Measurements from ENCODE around the gene NFIA.
A peak's percentile ranks its signal among the peaks of the same experiment; 100 is the strongest.

NFIA gene

DNA sequence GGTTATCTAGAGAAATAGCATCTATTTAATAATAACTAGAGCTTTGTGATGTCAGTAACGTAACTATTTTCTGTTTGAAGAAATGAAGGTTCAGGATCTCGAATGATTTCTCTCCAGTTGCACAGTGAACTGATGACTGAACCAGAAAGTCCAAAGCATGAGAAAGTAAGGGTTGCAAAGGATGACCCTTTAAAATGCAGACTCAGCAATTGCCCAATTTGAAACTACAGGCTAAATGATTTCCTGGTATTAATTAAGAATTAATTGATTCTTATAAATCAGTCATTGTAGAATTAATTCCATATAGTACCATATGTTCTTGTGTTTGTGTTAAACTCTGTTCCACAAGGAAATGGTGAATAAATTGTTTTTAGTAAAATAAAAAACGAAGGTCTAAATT is 318.6 kb downstream of the NFIA start (continued):
- TF ChIP-seq, protein P1, sequence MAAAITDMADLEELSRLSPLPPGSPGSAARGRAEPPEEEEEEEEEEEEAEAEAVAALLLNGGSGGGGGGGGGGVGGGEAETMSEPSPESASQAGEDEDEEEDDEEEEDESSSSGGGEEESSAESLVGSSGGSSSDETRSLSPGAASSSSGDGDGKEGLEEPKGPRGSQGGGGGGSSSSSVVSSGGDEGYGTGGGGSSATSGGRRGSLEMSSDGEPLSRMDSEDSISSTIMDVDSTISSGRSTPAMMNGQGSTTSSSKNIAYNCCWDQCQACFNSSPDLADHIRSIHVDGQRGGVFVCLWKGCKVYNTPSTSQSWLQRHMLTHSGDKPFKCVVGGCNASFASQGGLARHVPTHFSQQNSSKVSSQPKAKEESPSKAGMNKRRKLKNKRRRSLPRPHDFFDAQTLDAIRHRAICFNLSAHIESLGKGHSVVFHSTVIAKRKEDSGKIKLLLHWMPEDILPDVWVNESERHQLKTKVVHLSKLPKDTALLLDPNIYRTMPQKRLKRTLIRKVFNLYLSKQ (tag by site-specific recombination; IDR thresholded peaks at IDR 0.05; ENCODE audit: borderline replicate concordance): no peak

DNA sequence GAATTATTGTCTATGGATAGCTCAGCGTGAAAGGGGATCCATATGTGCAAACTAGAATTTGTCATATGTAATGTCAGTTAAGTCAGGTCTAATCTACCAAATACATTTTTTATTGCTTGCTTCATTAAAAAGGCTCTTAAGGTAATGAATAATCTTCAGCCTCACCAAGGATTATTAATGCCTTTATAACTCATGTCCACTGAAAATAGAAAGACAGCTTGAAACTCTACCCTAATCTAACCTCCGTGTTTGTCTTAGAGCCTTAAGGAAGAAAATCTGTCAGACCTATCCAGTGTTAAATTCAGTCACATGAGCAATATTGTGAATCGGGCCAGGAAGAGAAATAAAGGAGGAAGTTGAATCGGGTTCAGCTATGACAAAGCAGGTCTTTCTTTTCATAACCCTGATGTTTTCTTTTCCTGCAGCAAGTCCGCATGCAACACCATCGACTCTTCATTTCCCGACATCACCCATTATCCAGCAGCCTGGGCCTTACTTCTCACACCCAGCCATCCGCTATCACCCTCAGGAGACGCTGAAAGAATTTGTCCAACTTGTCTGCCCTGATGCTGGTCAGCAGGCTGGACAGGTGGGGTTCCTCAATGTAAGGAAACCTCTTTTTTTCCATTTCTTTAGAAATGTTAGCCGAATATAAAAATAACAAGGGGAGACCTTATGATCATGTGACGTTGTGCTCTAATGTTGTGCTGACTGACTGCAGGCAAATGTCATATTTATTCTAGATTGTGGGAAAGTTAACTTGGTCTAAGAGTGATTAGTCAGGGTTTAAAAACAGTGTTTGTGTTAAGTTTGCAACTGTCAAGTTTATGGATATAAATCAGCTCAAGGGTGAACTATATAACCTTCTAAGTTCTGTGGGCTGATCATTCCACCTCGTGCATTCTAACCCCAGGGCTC is 321.6 kb downstream of the NFIA start:
- peaks cover 5 to 26% of the 10 kb centered on the region in 2 experiments; a peak in 2 of 3 replicates for H3K36me3 ChIP-seq (ENCODE audit: control insufficient read depth in 2 of 2, insufficient read depth in 1 of 2, low read length in 2 of 2)
- ChIA-PET CTCF (no interaction called here), POLR2A (no interaction called here)
- 0 out of 2 replicates have a peak overlapping the region, but pooled peaks have one; percentile 4 for H3K27ac ChIP-seq (ENCODE audit: extremely low read depth, low read depth, low read length)
- TF ChIP-seq ZNF621 (tag by site-specific recombination; IDR thresholded peaks at IDR 0.05) (no peak), TRIM28 (IDR thresholded peaks at IDR 0.05; ENCODE audit: borderline replicate concordance, low read length) (peak; percentile 90)
- H3K4me3 ChIP-seq (ENCODE audit: low read depth, low read length): no peak overlapping the region
- H3K9me3 ChIP-seq (ENCODE audit: control insufficient read depth, insufficient read depth, low read depth, low read length): no peaks in the 10 kb centered on the region
- peaks cover 19% of the 10 kb centered on the region for H3K4me1 ChIP-seq (ENCODE audit: control insufficient read depth, insufficient read depth, low read length)

DNA sequence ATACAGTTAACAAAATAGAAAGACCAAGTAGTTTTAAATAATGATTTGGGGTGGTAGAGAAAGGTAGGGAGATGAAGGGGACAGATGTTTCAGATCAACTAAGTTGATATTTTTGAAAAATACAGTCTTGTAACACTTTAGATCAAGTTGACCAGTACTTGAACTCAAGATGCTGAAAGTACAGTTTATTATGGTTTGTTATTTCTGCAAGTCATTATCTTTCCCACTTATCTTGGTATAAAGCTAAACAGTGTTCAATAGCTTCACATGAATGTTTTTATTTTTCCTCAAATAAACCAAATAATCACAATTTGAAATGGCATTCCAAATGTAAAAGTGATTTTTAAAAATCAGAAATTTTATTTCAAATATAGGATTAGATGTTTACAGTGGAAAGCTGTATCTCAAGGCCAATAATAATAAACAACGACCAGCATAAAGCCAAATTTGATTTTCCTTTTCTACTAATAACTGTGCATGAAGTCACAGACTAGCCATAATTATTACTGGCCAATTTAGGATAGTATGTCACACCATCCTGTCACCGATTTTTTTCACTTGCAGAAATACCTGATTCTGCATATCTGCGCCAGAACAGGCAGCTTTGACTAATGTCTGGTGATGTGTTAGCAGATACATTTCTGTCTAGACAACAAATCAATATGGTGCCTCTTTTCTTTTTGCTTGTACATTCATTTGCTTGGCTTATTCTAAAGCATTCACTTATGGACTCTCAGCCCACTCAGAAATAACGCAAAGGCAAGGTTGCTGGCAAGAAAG is 322.4 kb downstream of the NFIA start:
- Histone ChIP-seq H3K36me3 (ENCODE audit: control insufficient read depth in 2 of 2, insufficient read depth in 1 of 2, low read length in 2 of 2) (peaks cover 5 to 29% of the 10 kb centered on the region in 2 experiments; a peak in 2 of 3 replicates), H3K4me3 (ENCODE audit: low read depth, low read length) (no peak overlapping the region), H3K4me1 (ENCODE audit: control insufficient read depth, insufficient read depth, low read length) (peaks cover 19% of the 10 kb centered on the region), H3K9me3 (ENCODE audit: control insufficient read depth, insufficient read depth, low read depth, low read length) (no peaks in the 10 kb centered on the region), H3K27ac (ENCODE audit: extremely low read depth, low read depth, low read length) (0 out of 2 replicates have a peak overlapping the region, but pooled peaks have one; percentile 4)
- CTCF ChIA-PET: no interaction called here
- POLR2A ChIA-PET: no interaction called here
- TF ChIP-seq ZNF560 (tag by site-specific recombination; IDR thresholded peaks at IDR 0.05; ENCODE audit: borderline replicate concordance): no peak
- TF ChIP-seq, protein P2, sequence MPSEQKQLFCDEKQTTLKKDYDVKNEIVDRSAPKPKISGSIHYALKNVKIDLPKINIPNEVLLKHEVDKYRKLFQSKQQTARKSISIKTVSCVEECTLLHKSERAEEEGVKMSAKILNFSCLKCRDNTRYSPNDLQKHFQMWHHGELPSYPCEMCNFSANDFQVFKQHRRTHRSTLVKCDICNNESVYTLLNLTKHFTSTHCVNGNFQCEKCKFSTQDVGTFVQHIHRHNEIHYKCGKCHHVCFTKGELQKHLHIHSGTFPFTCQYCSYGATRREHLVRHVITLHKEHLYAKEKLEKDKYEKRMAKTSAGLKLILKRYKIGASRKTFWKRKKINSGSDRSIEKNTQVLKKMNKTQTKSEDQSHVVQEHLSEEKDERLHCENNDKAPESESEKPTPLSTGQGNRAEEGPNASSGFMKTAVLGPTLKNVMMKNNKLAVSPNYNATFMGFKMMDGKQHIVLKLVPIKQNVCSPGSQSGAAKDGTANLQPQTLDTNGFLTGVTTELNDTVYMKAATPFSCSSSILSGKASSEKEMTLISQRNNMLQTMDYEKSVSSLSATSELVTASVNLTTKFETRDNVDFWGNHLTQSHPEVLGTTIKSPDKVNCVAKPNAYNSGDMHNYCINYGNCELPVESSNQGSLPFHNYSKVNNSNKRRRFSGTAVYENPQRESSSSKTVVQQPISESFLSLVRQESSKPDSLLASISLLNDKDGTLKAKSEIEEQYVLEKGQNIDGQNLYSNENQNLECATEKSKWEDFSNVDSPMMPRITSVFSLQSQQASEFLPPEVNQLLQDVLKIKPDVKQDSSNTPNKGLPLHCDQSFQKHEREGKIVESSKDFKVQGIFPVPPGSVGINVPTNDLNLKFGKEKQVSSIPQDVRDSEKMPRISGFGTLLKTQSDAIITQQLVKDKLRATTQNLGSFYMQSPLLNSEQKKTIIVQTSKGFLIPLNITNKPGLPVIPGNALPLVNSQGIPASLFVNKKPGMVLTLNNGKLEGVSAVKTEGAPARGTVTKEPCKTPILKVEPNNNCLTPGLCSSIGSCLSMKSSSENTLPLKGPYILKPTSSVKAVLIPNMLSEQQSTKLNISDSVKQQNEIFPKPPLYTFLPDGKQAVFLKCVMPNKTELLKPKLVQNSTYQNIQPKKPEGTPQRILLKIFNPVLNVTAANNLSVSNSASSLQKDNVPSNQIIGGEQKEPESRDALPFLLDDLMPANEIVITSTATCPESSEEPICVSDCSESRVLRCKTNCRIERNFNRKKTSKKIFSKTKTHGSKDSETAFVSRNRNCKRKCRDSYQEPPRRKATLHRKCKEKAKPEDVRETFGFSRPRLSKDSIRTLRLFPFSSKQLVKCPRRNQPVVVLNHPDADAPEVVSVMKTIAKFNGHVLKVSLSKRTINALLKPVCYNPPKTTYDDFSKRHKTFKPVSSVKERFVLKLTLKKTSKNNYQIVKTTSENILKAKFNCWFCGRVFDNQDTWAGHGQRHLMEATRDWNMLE (tag by site-specific recombination; conservative IDR thresholded peaks at IDR 0.05; ENCODE audit: low read depth): no peak
- no peak for TF ChIP-seq ZIC2 (tag by site-specific recombination; IDR thresholded peaks at IDR 0.05)
- TF ChIP-seq, protein P3, sequence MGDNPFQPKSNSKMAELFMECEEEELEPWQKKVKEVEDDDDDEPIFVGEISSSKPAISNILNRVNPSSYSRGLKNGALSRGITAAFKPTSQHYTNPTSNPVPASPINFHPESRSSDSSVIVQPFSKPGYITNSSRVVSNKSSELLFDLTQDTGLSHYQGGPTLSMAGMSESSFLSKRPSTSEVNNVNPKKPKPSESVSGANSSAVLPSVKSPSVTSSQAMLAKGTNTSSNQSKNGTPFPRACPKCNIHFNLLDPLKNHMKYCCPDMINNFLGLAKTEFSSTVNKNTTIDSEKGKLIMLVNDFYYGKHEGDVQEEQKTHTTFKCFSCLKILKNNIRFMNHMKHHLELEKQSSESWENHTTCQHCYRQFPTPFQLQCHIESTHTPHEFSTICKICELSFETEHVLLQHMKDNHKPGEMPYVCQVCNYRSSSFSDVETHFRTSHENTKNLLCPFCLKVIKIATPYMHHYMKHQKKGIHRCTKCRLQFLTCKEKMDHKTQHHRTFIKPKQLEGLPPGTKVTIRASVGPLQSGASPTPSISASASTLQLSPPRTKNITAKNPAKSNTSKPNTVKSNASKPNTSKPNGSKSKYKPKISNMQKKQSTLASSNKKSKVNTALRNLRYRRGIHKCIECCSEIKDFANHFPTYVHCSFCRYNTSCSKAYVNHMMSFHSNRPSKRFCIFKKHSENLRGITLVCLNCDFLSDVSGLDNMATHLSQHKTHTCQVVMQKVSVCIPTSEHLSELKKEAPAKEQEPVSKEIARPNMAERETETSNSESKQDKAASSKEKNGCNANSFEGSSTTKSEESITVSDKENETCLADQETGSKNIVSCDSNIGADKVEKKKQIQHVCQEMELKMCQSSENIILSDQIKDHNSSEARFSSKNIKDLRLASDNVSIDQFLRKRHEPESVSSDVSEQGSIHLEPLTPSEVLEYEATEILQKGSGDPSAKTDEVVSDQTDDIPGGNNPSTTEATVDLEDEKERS (tag by site-specific recombination; IDR thresholded peaks at IDR 0.05): no peak
- TF ChIP-seq WT1 (tag by site-specific recombination; IDR thresholded peaks at IDR 0.05): no peak
- no peak for TF ChIP-seq ZNF473 (tag by site-specific recombination; IDR thresholded peaks at IDR 0.05)
- TF ChIP-seq, protein P4, sequence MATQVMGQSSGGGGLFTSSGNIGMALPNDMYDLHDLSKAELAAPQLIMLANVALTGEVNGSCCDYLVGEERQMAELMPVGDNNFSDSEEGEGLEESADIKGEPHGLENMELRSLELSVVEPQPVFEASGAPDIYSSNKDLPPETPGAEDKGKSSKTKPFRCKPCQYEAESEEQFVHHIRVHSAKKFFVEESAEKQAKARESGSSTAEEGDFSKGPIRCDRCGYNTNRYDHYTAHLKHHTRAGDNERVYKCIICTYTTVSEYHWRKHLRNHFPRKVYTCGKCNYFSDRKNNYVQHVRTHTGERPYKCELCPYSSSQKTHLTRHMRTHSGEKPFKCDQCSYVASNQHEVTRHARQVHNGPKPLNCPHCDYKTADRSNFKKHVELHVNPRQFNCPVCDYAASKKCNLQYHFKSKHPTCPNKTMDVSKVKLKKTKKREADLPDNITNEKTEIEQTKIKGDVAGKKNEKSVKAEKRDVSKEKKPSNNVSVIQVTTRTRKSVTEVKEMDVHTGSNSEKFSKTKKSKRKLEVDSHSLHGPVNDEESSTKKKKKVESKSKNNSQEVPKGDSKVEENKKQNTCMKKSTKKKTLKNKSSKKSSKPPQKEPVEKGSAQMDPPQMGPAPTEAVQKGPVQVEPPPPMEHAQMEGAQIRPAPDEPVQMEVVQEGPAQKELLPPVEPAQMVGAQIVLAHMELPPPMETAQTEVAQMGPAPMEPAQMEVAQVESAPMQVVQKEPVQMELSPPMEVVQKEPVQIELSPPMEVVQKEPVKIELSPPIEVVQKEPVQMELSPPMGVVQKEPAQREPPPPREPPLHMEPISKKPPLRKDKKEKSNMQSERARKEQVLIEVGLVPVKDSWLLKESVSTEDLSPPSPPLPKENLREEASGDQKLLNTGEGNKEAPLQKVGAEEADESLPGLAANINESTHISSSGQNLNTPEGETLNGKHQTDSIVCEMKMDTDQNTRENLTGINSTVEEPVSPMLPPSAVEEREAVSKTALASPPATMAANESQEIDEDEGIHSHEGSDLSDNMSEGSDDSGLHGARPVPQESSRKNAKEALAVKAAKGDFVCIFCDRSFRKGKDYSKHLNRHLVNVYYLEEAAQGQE (tag by site-specific recombination; IDR thresholded peaks at IDR 0.05): no peak
- TF ChIP-seq, protein P5, sequence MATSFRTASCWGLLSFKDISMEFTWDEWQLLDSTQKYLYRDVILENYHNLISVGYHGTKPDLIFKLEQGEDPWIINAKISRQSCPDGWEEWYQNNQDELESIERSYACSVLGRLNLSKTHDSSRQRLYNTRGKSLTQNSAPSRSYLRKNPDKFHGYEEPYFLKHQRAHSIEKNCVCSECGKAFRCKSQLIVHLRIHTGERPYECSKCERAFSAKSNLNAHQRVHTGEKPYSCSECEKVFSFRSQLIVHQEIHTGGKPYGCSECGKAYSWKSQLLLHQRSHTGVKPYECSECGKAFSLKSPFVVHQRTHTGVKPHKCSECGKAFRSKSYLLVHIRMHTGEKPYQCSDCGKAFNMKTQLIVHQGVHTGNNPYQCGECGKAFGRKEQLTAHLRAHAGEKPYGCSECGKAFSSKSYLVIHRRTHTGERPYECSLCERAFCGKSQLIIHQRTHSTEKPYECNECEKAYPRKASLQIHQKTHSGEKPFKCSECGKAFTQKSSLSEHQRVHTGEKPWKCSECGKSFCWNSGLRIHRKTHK (tag by site-specific recombination; IDR thresholded peaks at IDR 0.05): no peak
- TF ChIP-seq, protein P6, sequence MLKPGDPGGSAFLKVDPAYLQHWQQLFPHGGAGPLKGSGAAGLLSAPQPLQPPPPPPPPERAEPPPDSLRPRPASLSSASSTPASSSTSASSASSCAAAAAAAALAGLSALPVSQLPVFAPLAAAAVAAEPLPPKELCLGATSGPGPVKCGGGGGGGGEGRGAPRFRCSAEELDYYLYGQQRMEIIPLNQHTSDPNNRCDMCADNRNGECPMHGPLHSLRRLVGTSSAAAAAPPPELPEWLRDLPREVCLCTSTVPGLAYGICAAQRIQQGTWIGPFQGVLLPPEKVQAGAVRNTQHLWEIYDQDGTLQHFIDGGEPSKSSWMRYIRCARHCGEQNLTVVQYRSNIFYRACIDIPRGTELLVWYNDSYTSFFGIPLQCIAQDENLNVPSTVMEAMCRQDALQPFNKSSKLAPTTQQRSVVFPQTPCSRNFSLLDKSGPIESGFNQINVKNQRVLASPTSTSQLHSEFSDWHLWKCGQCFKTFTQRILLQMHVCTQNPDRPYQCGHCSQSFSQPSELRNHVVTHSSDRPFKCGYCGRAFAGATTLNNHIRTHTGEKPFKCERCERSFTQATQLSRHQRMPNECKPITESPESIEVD (tag by site-specific recombination; IDR thresholded peaks at IDR 0.05): no peak

Data from HEK293 (cell line).